ENCODE measurements around the gene CD96.

GRCh38 chr3:111591555-111591954 is 49.6 kb downstream of the CD96 start:
- TF ChIP-seq POLR2A (IDR thresholded peaks at IDR 0.05; ENCODE audit: low read depth, low read length): no peak
- no peak for TF ChIP-seq POLR2AphosphoS5 (IDR thresholded peaks at IDR 0.05; ENCODE audit: insufficient read depth, low read depth, low read length)
- no peak for TF ChIP-seq CTCF (IDR thresholded peaks at IDR 0.05; ENCODE audit: extremely low read depth in 1 of 2, insufficient read depth in 1 of 2, low read depth in 1 of 2, low read length in 2 of 2)
- no peak for TF ChIP-seq EZH2 (IDR thresholded peaks at IDR 0.05; ENCODE audit: borderline replicate concordance, low read depth, low read length, severe bottlenecking)
- TF ChIP-seq MAX (IDR thresholded peaks at IDR 0.05; ENCODE audit: insufficient read depth, insufficient read length): no peak
- no peak for TF ChIP-seq MYC (IDR thresholded peaks at IDR 0.05; ENCODE audit: low read depth, low read length)
- TF ChIP-seq JUN (IDR thresholded peaks at IDR 0.05; ENCODE audit: borderline replicate concordance, insufficient read depth, insufficient read length, low read depth): no peak
- no peak for TF ChIP-seq FOS (IDR thresholded peaks at IDR 0.05; ENCODE audit: borderline replicate concordance, insufficient read depth, low read length)
- no peak for TF ChIP-seq GATA2 (IDR thresholded peaks at IDR 0.05; ENCODE audit: insufficient read depth, insufficient read length, low read depth, low read length)

Measured in endothelial cell of umbilical vein (primary cell).